Mesenchymal stem cell (in vitro differentiated cells and primary cell): Measurements from ENCODE around the gene POMP.

Source experiments
- DNase-seq: peaks from one replicate; pipeline ENCODE4 v3.0.0-alpha.2; 2013
- H2AFZ ChIP-seq: one replicate; pipeline ENCODE4 v1.6.1; 2013; ENCODE audit warnings: low read depth, mild to moderate bottlenecking, control low read depth, inconsistent platforms, low read length, moderate library complexity
- H2AK5ac ChIP-seq: 2 replicates; pipeline ENCODE4 v1.6.1; 2013; ENCODE audit warnings: low read length, moderate library complexity, mild to moderate bottlenecking, inconsistent platforms; ENCODE audit not compliant: severe bottlenecking
- H2BK120ac ChIP-seq: one replicate; pipeline ENCODE4 v1.6.1; 2013; ENCODE audit warnings: low read depth, mild to moderate bottlenecking, inconsistent platforms, low read length, moderate library complexity
- H2BK12ac ChIP-seq, 2 experiments: one replicate each; pipeline ENCODE4 v1.6.1; 2013; ENCODE audit warnings: inconsistent platforms in 2 of 2, low read length in 2 of 2, mild to moderate bottlenecking in 2 of 2, moderate library complexity in 2 of 2, control low read depth in 1 of 2
- H2BK15ac ChIP-seq: one replicate; pipeline ENCODE4 v1.6.1; 2013; ENCODE audit warnings: mild to moderate bottlenecking, low read depth, inconsistent platforms; ENCODE audit not compliant: poor library complexity, severe bottlenecking
- H2BK5ac ChIP-seq: 2 replicates; pipeline ENCODE4 v1.6.1; 2013; ENCODE audit warnings: low read depth, mild to moderate bottlenecking, low read length, control low read depth, inconsistent platforms; ENCODE audit not compliant: poor library complexity, severe bottlenecking
- H3K14ac ChIP-seq, 2 experiments: one replicate each; pipeline ENCODE4 v1.6.1; 2013; ENCODE audit warnings: inconsistent platforms in 2 of 2, low read length in 2 of 2, control low read depth in 1 of 2, mild to moderate bottlenecking in 1 of 2, moderate library complexity in 1 of 2
- H3K18ac ChIP-seq, 2 experiments: one replicate each; pipeline ENCODE4 v1.6.1; 2013; ENCODE audit warnings: inconsistent platforms in 2 of 2, low read length in 2 of 2, control low read depth in 1 of 2, low read depth in 1 of 2, mild to moderate bottlenecking in 1 of 2
- H3K23ac ChIP-seq, 2 experiments: one replicate each; pipeline ENCODE4 v1.6.1; 2013; ENCODE audit warnings: inconsistent platforms in 2 of 2, low read length in 2 of 2, mild to moderate bottlenecking in 2 of 2, moderate library complexity in 2 of 2, control low read depth in 1 of 2
- H3K27ac ChIP-seq: 2 replicates; pipeline ENCODE4 v1.5.1; 2013; ENCODE audit warnings: mild to moderate bottlenecking, moderate library complexity, low read length, control low read depth, inconsistent platforms; ENCODE audit not compliant: poor library complexity, severe bottlenecking
- H3K27me3 ChIP-seq, 2 experiments: 2 replicates each; pipeline versions ENCODE4 v1.6.1 to v1.7.0; 2013; ENCODE audit warnings: low read length in 2 of 2, mild to moderate bottlenecking in 2 of 2, moderate library complexity in 2 of 2, control low read depth in 1 of 2, inconsistent platforms in 1 of 2; ENCODE audit not compliant: control insufficient read depth in 1 of 2, insufficient read depth in 1 of 2
- H3K36me3 ChIP-seq, 2 experiments: 2 replicates each; pipeline versions ENCODE4 v1.6.1 to v1.7.0; 2013; ENCODE audit warnings: low read length in 2 of 2, control low read depth in 1 of 2, inconsistent platforms in 1 of 2, low read depth in 1 of 2, mild to moderate bottlenecking in 1 of 2; ENCODE audit not compliant: insufficient read depth in 2 of 2, control insufficient read depth in 1 of 2
- H3K4ac ChIP-seq, 2 experiments: one replicate each; pipeline ENCODE4 v1.6.1; 2013; ENCODE audit warnings: inconsistent platforms in 2 of 2, low read length in 2 of 2, mild to moderate bottlenecking in 2 of 2, moderate library complexity in 2 of 2, control low read depth in 1 of 2, low read depth in 1 of 2
- H3K4me1 ChIP-seq: 2 replicates; pipeline ENCODE4 v1.6.1; 2013; ENCODE audit warnings: low read depth, low read length, control low read depth; ENCODE audit not compliant: control insufficient read depth, insufficient read depth
- H3K4me2 ChIP-seq: 2 replicates; pipeline ENCODE4 v1.6.1; 2013; ENCODE audit warnings: low read length, mild to moderate bottlenecking, inconsistent platforms; ENCODE audit not compliant: poor library complexity, severe bottlenecking
- H3K4me3 ChIP-seq, 2 experiments: 2 replicates each; pipeline versions ENCODE4 v1.5.1 to v1.7.0; 2013; ENCODE audit warnings: low read length in 2 of 2, mild to moderate bottlenecking in 2 of 2, control low read depth in 1 of 2, low read depth in 1 of 2; ENCODE audit not compliant: insufficient read depth in 1 of 2
- H3K79me1 ChIP-seq: replicated peaks from 2 replicates; pipeline ENCODE4 v1.6.1; 2013; ENCODE audit warnings: mild to moderate bottlenecking, control low read depth, low read length, inconsistent platforms; ENCODE audit not compliant: poor library complexity, severe bottlenecking
- H3K9ac ChIP-seq: 2 replicates; pipeline ENCODE4 v1.7.0; 2013; ENCODE audit warnings: mild to moderate bottlenecking, low read length, moderate library complexity
- H3K9me3 ChIP-seq: 2 replicates; pipeline ENCODE4 v1.7.0; 2013; ENCODE audit warnings: mild to moderate bottlenecking, low read length; ENCODE audit not compliant: control insufficient read depth
- H4K8ac ChIP-seq: one replicate; pipeline ENCODE4 v1.6.1; 2013; ENCODE audit warnings: inconsistent platforms, mild to moderate bottlenecking, low read length, moderate library complexity
- H4K91ac ChIP-seq: one replicate; pipeline ENCODE4 v1.6.1; 2013; ENCODE audit warnings: mild to moderate bottlenecking, low read length, inconsistent platforms
- WGBS: methylation state at CpG from one replicate; pipeline ENCODE4 v1.1.7; 2013; ENCODE audit warnings: mixed read lengths; 5-methylcytosine and 5-hydroxymethylcytosine counted together

Gene POMP

DNA sequence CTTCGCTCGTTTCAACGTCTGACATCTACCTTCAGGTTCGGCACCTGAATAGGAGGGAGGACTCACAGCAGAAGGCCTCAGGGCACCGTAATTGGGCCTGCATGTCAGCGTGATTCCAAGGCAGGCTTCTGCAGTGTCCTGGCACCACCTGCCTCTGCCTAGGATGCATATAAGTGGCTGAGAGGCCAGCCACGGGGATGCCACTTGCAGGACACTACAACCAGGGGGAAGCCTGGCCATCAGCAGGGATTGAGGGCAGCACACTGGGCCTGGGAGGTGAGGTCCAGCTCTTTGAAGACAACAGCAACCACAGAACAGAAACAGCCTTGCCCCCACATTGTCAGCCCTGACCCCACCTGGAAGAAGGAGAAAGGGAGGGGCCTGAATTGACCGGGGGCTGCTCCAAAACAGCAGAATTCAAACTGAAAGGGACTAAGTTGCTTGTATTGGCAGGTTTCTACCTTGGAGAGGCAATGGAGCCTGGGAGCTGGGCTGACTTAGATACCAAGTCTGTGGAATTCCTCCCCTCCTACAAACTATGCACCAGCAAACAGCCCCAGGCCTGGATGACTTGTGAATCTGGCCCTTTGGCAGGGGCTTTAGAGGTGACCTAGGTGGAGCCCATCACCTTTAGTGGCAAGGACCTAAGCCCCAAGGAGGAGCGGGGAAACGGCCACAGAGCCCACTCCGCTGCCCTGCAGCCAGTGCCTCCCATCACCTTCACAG, 34.1 kb upstream of the POMP start:
- H2BK15ac ChIP-seq = no peak overlapping the region
- H2BK120ac ChIP-seq = no peak overlapping the region
- no peak overlapping the region for H4K8ac ChIP-seq
- WGBS = 82% methylated on average over 10 of the region's 11 CpGs
- no peak overlapping the region for H3K23ac ChIP-seq
- DNase-seq = no peak
- no peak overlapping the region for H3K18ac ChIP-seq
- H2BK5ac ChIP-seq = no peak overlapping the region
- H3K79me1 ChIP-seq = no peaks in the 10 kb centered on the region
- no peak overlapping the region for H3K9ac ChIP-seq
- H3K4ac ChIP-seq = no peak overlapping the region
- H4K91ac ChIP-seq = peak overlapping the region; percentile 5
- H2AFZ ChIP-seq = no peak overlapping the region
- H3K4me3 ChIP-seq = no peak overlapping the region
- H2AK5ac ChIP-seq = no peak overlapping the region
- peaks cover 0 to 10% of the 10 kb centered on the region in 2 experiments for H3K27me3 ChIP-seq
- H3K36me3 ChIP-seq = no peaks in the 10 kb centered on the region
- H3K27ac ChIP-seq = no peak overlapping the region
- H2BK12ac ChIP-seq = no peak overlapping the region
- H3K9me3 ChIP-seq = no peaks in the 10 kb centered on the region
- no peaks in the 10 kb centered on the region for H3K4me1 ChIP-seq
- no peak overlapping the region for H3K4me2 ChIP-seq
- no peak overlapping the region for H3K14ac ChIP-seq

DNA sequence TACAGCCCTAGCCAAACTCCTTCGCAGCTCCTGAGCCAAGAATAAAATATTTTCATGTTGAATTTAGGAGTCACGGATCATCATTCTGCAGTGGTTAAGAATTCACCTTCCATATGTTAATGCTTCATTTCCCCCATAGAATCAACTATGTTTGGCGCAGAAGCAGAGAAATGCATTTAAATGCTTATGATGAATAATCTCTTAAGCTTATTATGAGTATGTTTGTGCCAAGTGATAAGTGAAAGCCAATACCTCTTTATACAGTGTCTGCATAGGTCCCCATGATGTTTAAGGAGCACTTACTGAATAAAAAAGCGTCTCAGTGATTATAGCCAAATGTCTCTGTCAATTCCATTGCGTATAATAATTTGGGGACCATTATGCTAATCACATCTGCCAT, 32.7 kb upstream of the POMP start:
- Histone ChIP-seq H3K23ac (no peak overlapping the region), H3K9me3 (no peaks in the 10 kb centered on the region), H3K9ac (no peak overlapping the region), H3K4me3 (no peak overlapping the region), H2BK15ac (no peak overlapping the region), H2AK5ac (no peak overlapping the region), H2BK12ac (no peak overlapping the region), H3K27ac (no peak overlapping the region), H3K27me3 (peaks cover 3 to 10% of the 10 kb centered on the region in 2 experiments), H3K4ac (no peak overlapping the region), H3K36me3 (no peaks in the 10 kb centered on the region), H4K8ac (no peak overlapping the region), H3K4me2 (no peak overlapping the region), H3K18ac (no peak overlapping the region), H2AFZ (no peak overlapping the region), H3K79me1 (no peaks in the 10 kb centered on the region), H2BK5ac (no peak overlapping the region), H2BK120ac (no peak overlapping the region), H4K91ac (no peak overlapping the region), H3K14ac (no peak overlapping the region), H3K4me1 (no peaks in the 10 kb centered on the region)
- DNase-seq = no peak
- WGBS = 92% methylated on average over 4 of the region's 5 CpGs

DNA sequence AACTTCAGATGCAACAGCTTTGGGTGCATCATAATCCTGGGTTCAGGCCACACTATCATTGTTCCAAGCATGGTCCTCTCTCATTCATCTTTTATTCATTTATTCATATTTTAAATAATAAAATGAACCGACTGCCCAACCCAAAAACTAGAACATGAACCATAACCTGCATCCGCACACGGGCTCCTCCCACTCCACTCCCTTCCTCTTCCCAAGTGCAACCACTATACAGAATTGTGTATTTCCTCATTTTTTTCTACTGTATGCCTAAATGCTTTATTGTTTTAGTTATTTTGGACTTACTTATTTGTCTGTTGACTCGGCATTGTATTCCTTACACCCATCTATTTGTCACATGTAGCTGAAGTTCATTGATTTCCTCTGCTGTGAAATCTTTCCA, 30.7 kb upstream of the POMP start:
- Histone ChIP-seq H2BK12ac (no peak overlapping the region), H3K23ac (no peak overlapping the region), H3K18ac (no peak overlapping the region), H2AK5ac (no peak overlapping the region), H3K4me3 (no peak overlapping the region), H2BK5ac (no peak overlapping the region), H4K8ac (no peak overlapping the region), H3K36me3 (no peaks in the 10 kb centered on the region), H3K9ac (no peak overlapping the region), H3K9me3 (no peaks in the 10 kb centered on the region), H3K27me3 (peaks cover 3 to 7% of the 10 kb centered on the region in 2 experiments), H3K79me1 (no peaks in the 10 kb centered on the region), H3K14ac (no peak overlapping the region), H4K91ac (no peak overlapping the region), H3K4me2 (no peak overlapping the region), H2BK15ac (no peak overlapping the region), H3K4me1 (no peaks in the 10 kb centered on the region), H2AFZ (no peak overlapping the region), H2BK120ac (no peak overlapping the region), H3K27ac (no peak overlapping the region), H3K4ac (no peak overlapping the region)
- no peak for DNase-seq
- 83% methylated on average over 3 of the region's 4 CpGs for WGBS

DNA sequence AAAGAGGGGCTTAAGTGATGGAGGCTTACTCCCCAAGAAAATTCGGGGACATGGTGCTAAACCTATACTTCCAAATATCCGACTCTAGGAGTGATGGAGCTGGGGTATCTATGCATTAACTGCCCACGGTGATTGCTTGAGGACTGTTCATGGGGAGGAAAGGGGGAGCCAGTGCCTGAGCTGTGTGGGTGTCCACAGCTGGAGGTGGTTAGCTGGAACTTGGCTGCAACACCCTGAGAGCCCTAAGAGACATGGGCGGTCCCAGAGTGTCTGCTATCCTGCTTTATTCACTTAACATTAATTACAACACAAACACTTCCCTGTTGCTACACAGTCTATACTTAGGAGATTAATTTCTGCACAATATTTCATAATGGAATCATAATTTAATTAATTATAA, 28.1 kb upstream of the POMP start:
- Histone ChIP-seq H2BK5ac (no peak overlapping the region), H4K91ac (peak overlapping the region; percentile 50), H3K4me3 (no peak overlapping the region), H3K9ac (no peak overlapping the region), H3K23ac (no peak overlapping the region), H3K4me2 (no peak overlapping the region), H3K27ac (no peak overlapping the region), H3K14ac (peak overlapping the region in 1 of 2 experiments; percentile 47), H4K8ac (no peak overlapping the region), H3K27me3 (peaks cover 3 to 7% of the 10 kb centered on the region in 2 experiments), H3K18ac (no peak overlapping the region), H3K4me1 (no peaks in the 10 kb centered on the region), H3K4ac (no peak overlapping the region), H3K79me1 (no peaks in the 10 kb centered on the region), H3K36me3 (no peaks in the 10 kb centered on the region), H2BK12ac (no peak overlapping the region), H2BK120ac (no peak overlapping the region), H3K9me3 (no peaks in the 10 kb centered on the region), H2AFZ (no peak overlapping the region), H2AK5ac (no peak overlapping the region), H2BK15ac (no peak overlapping the region)
- 97% methylated on average over 3 of the region's 4 CpGs for WGBS
- no peak for DNase-seq
